Mucosa of stomach (tissue), 1 donor: ENCODE results near the gene WFDC8.

Experiments
- H3K27me3 ChIP-seq: one replicate; pipeline ENCODE4 v1.7.0; 2013; ENCODE audit warnings: mild to moderate bottlenecking, low read length; ENCODE audit not compliant: control insufficient read depth, insufficient read depth
- H3K36me3 ChIP-seq: one replicate; pipeline ENCODE4 v1.7.0; 2013; ENCODE audit warnings: low read length; ENCODE audit not compliant: control insufficient read depth, insufficient read depth
- H3K4me1 ChIP-seq: one replicate; pipeline ENCODE4 v1.7.0; 2013; ENCODE audit warnings: mild to moderate bottlenecking, low read length; ENCODE audit not compliant: control insufficient read depth, insufficient read depth
- H3K4me3 ChIP-seq: one replicate; pipeline ENCODE4 v1.7.0; 2013; ENCODE audit warnings: low read length
- H3K9ac ChIP-seq: one replicate; pipeline ENCODE4 v1.7.0; 2013; ENCODE audit warnings: mild to moderate bottlenecking, low read length, moderate library complexity
- H3K9me3 ChIP-seq: one replicate; pipeline ENCODE4 v1.7.0; 2013; ENCODE audit warnings: mild to moderate bottlenecking, low read length, moderate library complexity; ENCODE audit not compliant: control insufficient read depth
- donor health status: Pancreatic carcinoma.

The WFDC8 gene

GRCh38 chr20:45545754-45546453 lies 33.2 kb downstream of the WFDC8 start:
- Histone ChIP-seq H3K4me3 (no peak overlapping the region), H3K27me3 (no peaks in the 10 kb centered on the region)

DNA sequence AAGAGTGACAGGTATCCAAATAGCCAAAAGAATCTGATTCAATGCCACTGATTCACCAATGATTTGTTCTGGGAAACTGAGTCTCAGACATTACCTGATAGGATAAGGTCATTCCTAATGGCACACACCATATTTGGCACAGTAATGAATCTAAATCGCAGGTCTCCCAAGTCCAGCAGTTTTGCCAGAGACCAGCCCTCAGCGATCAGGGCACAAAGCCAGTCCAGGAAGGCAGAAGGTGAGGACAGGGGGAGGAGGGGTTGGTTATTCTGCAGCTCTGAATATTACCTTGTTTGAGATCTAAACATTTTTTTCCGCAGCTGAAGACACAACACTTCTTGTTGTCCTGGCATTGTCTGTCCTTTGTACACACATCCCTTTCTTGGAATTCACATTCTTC lies 33.7 kb downstream of the WFDC8 start:
- Histone ChIP-seq H3K4me1 (no peaks in the 10 kb centered on the region), H3K4me3 (no peak overlapping the region)

More at GRCh38 chr20:45545754-45546453, 33.2 kb downstream of the WFDC8 start:
- Histone ChIP-seq H3K4me1 (no peaks in the 10 kb centered on the region), H3K9ac (no peak overlapping the region), H3K9me3 (no peaks in the 10 kb centered on the region), H3K36me3 (no peaks in the 10 kb centered on the region)

DNA sequence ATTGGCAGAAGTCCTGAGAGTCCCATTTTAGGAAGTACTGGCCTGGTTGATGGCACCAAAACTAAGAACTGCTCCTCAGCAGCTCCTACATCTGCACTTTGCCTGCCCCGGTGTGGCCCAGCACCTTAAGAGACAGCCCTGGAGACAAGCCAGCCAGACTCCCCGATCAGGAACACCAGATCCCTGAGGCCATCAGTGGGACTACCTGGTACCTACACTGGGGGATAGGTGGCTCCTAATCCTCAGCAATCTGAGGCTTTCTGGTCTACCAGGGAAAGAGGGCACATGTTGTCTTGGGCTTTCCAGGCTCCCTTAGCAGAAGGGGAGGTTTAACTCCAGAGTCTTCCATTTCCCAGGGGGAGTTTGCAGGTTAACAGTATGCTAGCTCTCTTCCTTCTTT lies 39.7 kb downstream of the WFDC8 start, which contains the start of gene WFDC6:
Gene WFDC6, minus strand, starts transcription at position 101 of the 400 bp plus-strand sequence. Its CDS starts 75 bp downstream, at position 26.
- no peak within 1 kb of the TSS for H3K4me3 ChIP-seq
- no peaks in the 10 kb centered on the region for H3K36me3 ChIP-seq
- H3K9me3 ChIP-seq, result no peaks in the 10 kb centered on the region
- no peak within 1 kb of the TSS for H3K9ac ChIP-seq
- no peaks in the 10 kb centered on the region for H3K4me1 ChIP-seq
- no peaks in the 10 kb centered on the region for H3K27me3 ChIP-seq

More for the DNA sequence above, 33.7 kb downstream of the WFDC8 start:
- no peaks in the 10 kb centered on the region for H3K9me3 ChIP-seq
- H3K27me3 ChIP-seq, result no peaks in the 10 kb centered on the region
- H3K9ac ChIP-seq, result no peak overlapping the region
- H3K36me3 ChIP-seq, result no peaks in the 10 kb centered on the region

DNA sequence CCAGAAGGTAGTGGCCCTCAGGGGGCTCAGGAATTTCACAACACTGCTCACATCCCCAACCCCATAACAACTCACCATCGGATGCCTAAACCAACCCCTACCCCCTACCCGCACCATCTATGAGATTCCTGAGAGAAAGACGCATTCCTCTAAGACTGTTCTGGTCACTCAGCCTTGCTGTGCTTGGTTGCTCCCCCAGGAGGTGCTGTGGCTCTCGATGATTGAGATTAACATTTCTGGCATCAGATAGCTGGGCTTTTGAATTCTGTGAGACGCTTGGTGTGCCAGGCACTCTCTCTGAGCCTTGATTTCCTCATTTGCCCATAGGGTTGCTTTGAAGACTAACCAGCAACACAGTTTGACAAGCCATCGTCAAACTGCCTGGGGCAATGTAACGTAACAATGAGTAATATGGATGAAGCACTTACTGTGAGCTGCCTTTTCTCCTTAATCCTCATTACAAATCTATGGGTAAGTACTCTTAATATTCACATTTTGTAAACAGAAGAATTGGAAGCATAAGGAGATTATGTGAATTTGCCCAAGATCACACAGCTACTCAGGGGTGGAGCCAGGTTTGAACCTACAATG lies 40.8 kb downstream of the WFDC8 start:
- Histone ChIP-seq H3K27me3 (no peaks in the 10 kb centered on the region), H3K4me3 (no peak overlapping the region), H3K9ac (no peak overlapping the region), H3K36me3 (no peaks in the 10 kb centered on the region), H3K9me3 (no peaks in the 10 kb centered on the region), H3K4me1 (no peaks in the 10 kb centered on the region)

DNA sequence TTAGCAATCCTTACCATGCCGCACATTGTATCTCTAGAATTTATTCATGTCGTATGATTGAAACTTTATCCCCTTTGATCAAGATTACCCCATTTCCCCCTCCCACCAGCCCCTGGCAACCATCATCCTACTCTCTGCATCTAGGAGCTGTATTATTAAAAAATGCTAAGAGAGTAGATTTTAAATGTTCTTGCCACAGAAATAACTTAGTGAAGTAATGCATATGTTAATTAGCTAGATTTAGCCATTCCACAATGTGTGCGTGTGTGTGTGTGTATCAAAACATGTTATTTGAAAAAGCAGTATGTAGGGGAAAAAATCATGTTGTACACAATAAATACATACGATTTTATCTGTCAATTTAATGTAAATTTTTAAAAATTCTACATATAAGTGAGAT lies 51.8 kb downstream of the WFDC8 start:
- Histone ChIP-seq H3K36me3 (no peaks in the 10 kb centered on the region), H3K9ac (no peak overlapping the region), H3K27me3 (no peaks in the 10 kb centered on the region), H3K4me3 (no peak overlapping the region), H3K9me3 (no peaks in the 10 kb centered on the region), H3K4me1 (no peaks in the 10 kb centered on the region)

GRCh38 chr20:45523821-45524220 lies 55.3 kb downstream of the WFDC8 start:
- Histone ChIP-seq H3K27me3 (no peaks in the 10 kb centered on the region), H3K4me1 (no peaks in the 10 kb centered on the region)

DNA sequence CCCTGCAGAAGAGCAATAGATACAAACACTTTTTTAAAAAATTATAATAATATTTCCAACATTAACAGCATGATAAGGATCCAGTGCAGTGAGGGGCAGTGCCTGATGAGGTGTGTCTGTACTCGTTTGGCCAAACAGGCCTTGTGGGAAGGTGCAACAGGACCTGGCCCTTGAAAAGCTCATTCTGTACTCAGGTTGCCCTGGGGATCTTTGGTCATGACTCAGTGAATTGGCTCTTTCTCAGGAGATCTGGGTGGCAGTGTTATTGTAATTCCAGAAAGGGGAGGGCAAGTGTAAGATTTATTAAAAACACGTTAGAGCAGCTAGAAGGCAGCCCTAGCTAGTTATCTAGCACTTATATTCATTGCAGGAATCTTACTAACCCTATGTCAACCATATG lies 60.8 kb downstream of the WFDC8 start:
- no peaks in the 10 kb centered on the region for H3K4me1 ChIP-seq
- H3K27me3 ChIP-seq, result no peaks in the 10 kb centered on the region
- H3K9ac ChIP-seq, result no peak overlapping the region
- no peaks in the 10 kb centered on the region for H3K9me3 ChIP-seq
- no peak overlapping the region for H3K4me3 ChIP-seq
- H3K36me3 ChIP-seq, result no peaks in the 10 kb centered on the region

More at GRCh38 chr20:45523821-45524220, 55.3 kb downstream of the WFDC8 start:
- H3K9ac ChIP-seq, result no peak overlapping the region
- no peak overlapping the region for H3K4me3 ChIP-seq
- no peaks in the 10 kb centered on the region for H3K9me3 ChIP-seq
- H3K36me3 ChIP-seq, result no peaks in the 10 kb centered on the region

GRCh38 chr20:45515147-45515913 lies 63.8 kb downstream of the WFDC8 start, which contains the start of gene SPINT3:
Gene SPINT3 (minus strand): TSS chr20:45515622. CDS start chr20:45515608, 14 bp downstream.
- Histone ChIP-seq H3K4me3 (no peak within 1 kb of the TSS), H3K36me3 (no peaks in the 10 kb centered on the region), H3K9ac (no peak within 1 kb of the TSS), H3K4me1 (no peaks in the 10 kb centered on the region), H3K9me3 (no peaks in the 10 kb centered on the region), H3K27me3 (no peaks in the 10 kb centered on the region)

GRCh38 chr20:45510242-45510862 lies 68.7 kb downstream of the WFDC8 start:
- Histone ChIP-seq H3K27me3 (no peaks in the 10 kb centered on the region), H3K9me3 (no peaks in the 10 kb centered on the region), H3K4me1 (no peaks in the 10 kb centered on the region), H3K9ac (no peak overlapping the region), H3K4me3 (no peak overlapping the region), H3K36me3 (no peaks in the 10 kb centered on the region)

DNA sequence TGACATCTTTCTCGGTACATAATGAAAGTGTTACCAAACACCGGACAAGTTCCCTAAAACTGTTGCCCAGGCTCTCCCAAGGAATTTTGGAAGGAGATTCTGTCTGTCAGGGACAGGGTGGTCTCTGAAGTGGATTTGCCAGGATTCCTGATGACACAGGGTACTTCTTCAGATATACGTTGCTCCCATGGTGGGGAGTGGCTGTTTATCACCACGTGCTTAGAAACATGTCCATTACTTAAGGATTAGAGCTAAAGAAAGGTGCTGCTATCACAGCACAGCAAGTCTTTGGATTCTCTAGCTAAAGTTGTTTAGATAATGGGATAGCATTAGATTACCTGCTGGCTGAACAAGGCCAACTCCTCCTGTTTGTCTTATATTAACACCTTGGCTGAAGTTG lies 70.0 kb downstream of the WFDC8 start:
- H3K4me1 ChIP-seq, result no peaks in the 10 kb centered on the region
- no peaks in the 10 kb centered on the region for H3K27me3 ChIP-seq
- no peaks in the 10 kb centered on the region for H3K9me3 ChIP-seq
- no peak overlapping the region for H3K9ac ChIP-seq
- H3K4me3 ChIP-seq, result no peak overlapping the region
- H3K36me3 ChIP-seq, result no peaks in the 10 kb centered on the region

GRCh38 chr20:45508068-45508886 lies 70.8 kb downstream of the WFDC8 start:
- Histone ChIP-seq H3K27me3 (no peaks in the 10 kb centered on the region), H3K4me3 (no peak overlapping the region), H3K4me1 (no peaks in the 10 kb centered on the region), H3K36me3 (no peaks in the 10 kb centered on the region), H3K9me3 (no peaks in the 10 kb centered on the region), H3K9ac (no peak overlapping the region)
